ENCODE data around the gene COMMD3. TPM values are rescaled to one million over a fixed set of nuclear protein-coding genes. Genes with fewer than 3 reads are reported as not detected.

The COMMD3 gene
- total RNA-seq, 1 experiment from 2014 or later: 2.4 TPM

DNA sequence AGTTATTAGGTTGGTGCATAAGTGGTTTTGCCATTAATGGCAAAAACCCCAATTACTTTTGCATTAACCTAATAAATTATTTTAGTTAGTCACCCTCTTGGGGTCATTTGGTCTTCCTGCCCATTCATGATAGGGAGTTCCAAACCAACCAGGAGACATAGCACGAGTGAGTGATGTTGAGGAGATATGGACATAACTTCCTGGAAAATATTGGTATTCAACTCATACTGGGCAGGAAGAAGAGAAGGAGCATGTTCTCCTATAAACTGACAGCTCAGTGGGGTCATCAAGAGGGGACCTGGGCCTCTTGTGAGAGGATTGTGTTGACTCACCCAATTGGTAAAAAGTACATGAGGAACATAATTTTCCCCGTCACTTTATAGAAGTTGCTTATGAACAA lies 52.8 kb downstream of the COMMD3 start:
- Histone ChIP-seq H3K23me2 (ENCODE audit: insufficient read length, low read depth, low read length, poor library complexity, severe bottlenecking) (no peaks in the 10 kb centered on the region), H2BK20ac (ENCODE audit: low read depth, low read length, poor library complexity, severe bottlenecking) (no peak overlapping the region), H3K56ac (ENCODE audit: insufficient read length, low read depth, low read length) (no peak overlapping the region), H3T11ph (ENCODE audit: low read length) (no peak overlapping the region), H2AK5ac (ENCODE audit: insufficient read length, low read length) (no peak overlapping the region), H2AFZ (ENCODE audit: low read length) (no peak overlapping the region), H3K14ac (ENCODE audit: insufficient read depth, low read length) (no peak overlapping the region), H3K4ac (ENCODE audit: low read depth, low read length) (no peak overlapping the region), H4K91ac (ENCODE audit: insufficient read length, low read depth, low read length) (no peak overlapping the region), H3K79me1 (ENCODE audit: insufficient read depth, low read depth, low read length, poor library complexity, severe bottlenecking) (no peaks in the 10 kb centered on the region), H3K4me2 (ENCODE audit: insufficient read depth, insufficient read length, low read length) (no peak overlapping the region), H4K20me1 (ENCODE audit: control insufficient read depth, insufficient read depth, insufficient read length) (no peaks in the 10 kb centered on the region), H3K9ac (ENCODE audit: extremely low read depth, insufficient read length, low read length) (no peak overlapping the region), H3K27me3 (ENCODE audit: insufficient read depth, low read length) (no peaks in the 10 kb centered on the region), H2BK15ac (ENCODE audit: low read depth, low read length) (no peak overlapping the region), H3K79me2 (ENCODE audit: insufficient read depth, low read length) (no peaks in the 10 kb centered on the region), H3K9me3 (ENCODE audit: control insufficient read depth, low read depth, low read length) (no peaks in the 10 kb centered on the region), H4K5ac (ENCODE audit: insufficient read length, low read depth, low read length) (no peak overlapping the region), H3K23ac (ENCODE audit: insufficient read length, low read depth, low read length) (no peak overlapping the region), H3K4me1 (ENCODE audit: insufficient read depth, low read length) (no peaks in the 10 kb centered on the region), H4K8ac (replicated peaks; ENCODE audit: insufficient read length, low read depth, low read length) (no peak overlapping the region), H3K18ac (ENCODE audit: insufficient read length, low read depth, low read length) (no peak overlapping the region), H2BK5ac (ENCODE audit: insufficient read length, low read length) (no peak overlapping the region), H2BK12ac (ENCODE audit: insufficient read length, low read depth, low read length) (no peak overlapping the region), H3K27ac (ENCODE audit: insufficient read length, low read depth, low read length) (no peak overlapping the region), H2BK120ac (ENCODE audit: low read depth, low read length, poor library complexity, severe bottlenecking) (no peak overlapping the region)
- Mint-ChIP-seq H3K27ac (no peak overlapping the region), H3K9me3 (no peaks in the 10 kb centered on the region), H3K4me1 (no peaks in the 10 kb centered on the region), H3K27me3 (ENCODE audit: low read depth) (no peaks in the 10 kb centered on the region; the same call in 1 of the 2 replicates), H3K4me3 (no peak overlapping the region), H3K36me3 (ENCODE audit: insufficient read depth in 1 of 3, low read depth in 3 of 3) (no peaks in the 10 kb centered on the region)
- no CpG with 5 or more reads among the region's 2 CpGs for WGBS (ENCODE audit: extremely low coverage, insufficient read length, low lambda C conversion rate)
- TF ChIP-seq, protein P1, sequence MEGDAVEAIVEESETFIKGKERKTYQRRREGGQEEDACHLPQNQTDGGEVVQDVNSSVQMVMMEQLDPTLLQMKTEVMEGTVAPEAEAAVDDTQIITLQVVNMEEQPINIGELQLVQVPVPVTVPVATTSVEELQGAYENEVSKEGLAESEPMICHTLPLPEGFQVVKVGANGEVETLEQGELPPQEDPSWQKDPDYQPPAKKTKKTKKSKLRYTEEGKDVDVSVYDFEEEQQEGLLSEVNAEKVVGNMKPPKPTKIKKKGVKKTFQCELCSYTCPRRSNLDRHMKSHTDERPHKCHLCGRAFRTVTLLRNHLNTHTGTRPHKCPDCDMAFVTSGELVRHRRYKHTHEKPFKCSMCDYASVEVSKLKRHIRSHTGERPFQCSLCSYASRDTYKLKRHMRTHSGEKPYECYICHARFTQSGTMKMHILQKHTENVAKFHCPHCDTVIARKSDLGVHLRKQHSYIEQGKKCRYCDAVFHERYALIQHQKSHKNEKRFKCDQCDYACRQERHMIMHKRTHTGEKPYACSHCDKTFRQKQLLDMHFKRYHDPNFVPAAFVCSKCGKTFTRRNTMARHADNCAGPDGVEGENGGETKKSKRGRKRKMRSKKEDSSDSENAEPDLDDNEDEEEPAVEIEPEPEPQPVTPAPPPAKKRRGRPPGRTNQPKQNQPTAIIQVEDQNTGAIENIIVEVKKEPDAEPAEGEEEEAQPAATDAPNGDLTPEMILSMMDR (conservative IDR thresholded peaks at IDR 0.05): no peak
- DNase-seq: no peak

Measured in H9 (cell line).